Calu3 (cell line): Measurements from ENCODE around the gene C16orf87. TPM values are rescaled to one million over a fixed set of nuclear protein-coding genes. Genes with fewer than 3 reads are reported as not detected.
A peak's percentile ranks its signal among the peaks of the same experiment; 100 is the strongest.

Experiments used
- BruUV-seq: library from RNA; stranded (reverse); fragments of 400-500 nt; replicated peaks from 2 replicates; lab custom pipeline; 2021; lab: Mats Ljungman, UMichigan
- CTCF ChIA-PET: fragments of 300-600 bp; sonication (Branson Sonifier 250); formaldehyde crosslinking; loops from one replicate; lab custom pipeline; 2022; ENCODE audit warnings: antibody characterized with exemption; lab: Charles Lee
- DNase-seq: peaks from one replicate; pipeline ENCODE4 v3.0.0; 2022
- H3K27ac Mint-ChIP-seq: one replicate; pipeline ENCODE4 v1.8.0; 2022; ENCODE audit warnings: mixed read lengths; ENCODE audit not compliant: unreplicated experiment
- H3K27me3 Mint-ChIP-seq: one replicate; pipeline ENCODE4 v1.8.0; 2022; ENCODE audit warnings: mixed read lengths; ENCODE audit not compliant: unreplicated experiment
- H3K36me3 Mint-ChIP-seq: one replicate; pipeline ENCODE4 v1.8.0; 2022; ENCODE audit warnings: mild to moderate bottlenecking, moderate library complexity, mixed read lengths; ENCODE audit not compliant: insufficient read depth, unreplicated experiment
- H3K4me1 Mint-ChIP-seq: one replicate; pipeline ENCODE4 v1.8.0; 2022; ENCODE audit warnings: mild to moderate bottlenecking, low read depth, mixed read lengths; ENCODE audit not compliant: unreplicated experiment
- H3K4me3 Mint-ChIP-seq: one replicate; pipeline ENCODE4 v1.8.0; 2022; ENCODE audit warnings: mild to moderate bottlenecking, low read depth, moderate library complexity, mixed read lengths; ENCODE audit not compliant: unreplicated experiment
- H3K9me3 Mint-ChIP-seq: one replicate; pipeline ENCODE4 v1.8.0; 2022; ENCODE audit warnings: low read depth, mixed read lengths; ENCODE audit not compliant: unreplicated experiment
- CTCF ChIP-seq: fragments of 200-600 bp; IDR thresholded peaks from one replicate; pipeline ENCODE4 v1.8.0; 2022; ENCODE audit warnings: antibody characterized with exemption; ENCODE audit not compliant: unreplicated experiment
- intact Hi-C: fragments of 100-400 bp; cut with micrococcal nuclease; formaldehyde crosslinking; loops from one replicate; pipeline ENCODE4 v1.10.0; 2022; ENCODE audit not compliant: unreplicated experiment
- total RNA-seq: library from RNA; stranded (reverse); gene quantifications from 2 replicates; pipeline ENCODE4 v1.2.3, GENCODE V29; 2022

Gene C16orf87
- total RNA-seq, 1 experiment from 2014 or later: 11.6 TPM

GRCh38 chr16:46857368-46857945 is 26.5 kb upstream of the C16orf87 start:
- Mint-ChIP-seq H3K9me3 (peaks cover 5% of the 10 kb centered on the region), H3K27me3 (no peaks in the 10 kb centered on the region), H3K4me3 (no peak overlapping the region), H3K36me3 (peaks cover 12% of the 10 kb centered on the region), H3K27ac (peak overlapping the region; percentile 18), H3K4me1 (peaks cover 53% of the 10 kb centered on the region)
- no TSS peak for BruUV-seq
- peak; percentile 68 for TF ChIP-seq CTCF
- peak; percentile 30 for DNase-seq
- intact Hi-C loops: loop anchor here (1.0 to 10.0 kb wide), 2 partner anchors 51 to 157 kb away; no protein-coding TSS in a partner anchor
- CTCF ChIA-PET: interaction anchor here (0.5 to 1.0 kb wide), 7 partner anchors 16 to 1459 kb away, joined by 3 to 14 read pairs (median 4); partner anchors contain the start of gene GPT2

- Mint-ChIP-seq H3K4me1 (peaks cover 56% of the 10 kb centered on the region), H3K36me3 (peaks cover 12% of the 10 kb centered on the region), H3K27ac (no peak overlapping the region), H3K9me3 (no peaks in the 10 kb centered on the region), H3K4me3 (no peak overlapping the region), H3K27me3 (no peaks in the 10 kb centered on the region)
- CTCF ChIA-PET: interaction anchor here (3.0 to 4.1 kb wide), 2 partner anchors 9 to 53 kb away, joined by 13 to 45 read pairs; no protein-coding TSS in a partner anchor
- DNase-seq: no peak
- intact Hi-C loops: loop anchor here (2.0 to 10.0 kb wide), 3 partner anchors 27 to 159 kb away; no protein-coding TSS in a partner anchor
- no peak for TF ChIP-seq CTCF
- BruUV-seq: no TSS peak
Observed at GRCh38 chr16:46855389-46855788, 24.4 kb upstream of the C16orf87 start.

DNA sequence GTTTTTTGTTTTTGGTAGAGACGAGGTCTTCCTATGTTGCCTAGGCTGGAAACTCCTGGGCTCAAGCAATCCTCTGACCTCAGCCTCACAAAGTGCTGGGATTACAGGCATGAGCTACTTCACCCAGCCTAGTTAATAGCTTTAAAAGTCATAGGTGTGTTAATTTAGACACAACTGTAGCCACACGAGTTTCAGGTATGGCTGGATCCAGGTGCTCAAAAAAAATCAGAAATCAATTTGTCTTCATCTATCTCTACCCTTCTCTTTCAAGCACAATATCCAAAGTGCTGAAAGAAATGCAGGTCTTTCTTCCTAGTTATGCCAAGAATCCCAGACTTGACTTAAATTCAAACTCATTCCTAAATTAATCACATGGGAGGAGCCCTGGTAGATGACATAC is 23.9 kb upstream of the C16orf87 start:
- H3K27me3 Mint-ChIP-seq: no peaks in the 10 kb centered on the region
- no peak overlapping the region for H3K27ac Mint-ChIP-seq
- no TSS peak for BruUV-seq
- CTCF ChIA-PET: interaction anchor here (1.4 to 4.1 kb wide), 4 partner anchors 9 to 66 kb away, joined by 4 to 45 read pairs (median 13); no protein-coding TSS in a partner anchor
- TF ChIP-seq CTCF: no peak
- peaks cover 8% of the 10 kb centered on the region for H3K36me3 Mint-ChIP-seq
- H3K9me3 Mint-ChIP-seq: no peaks in the 10 kb centered on the region
- intact Hi-C loops: loop anchor here (1.0 to 10.0 kb wide), 4 partner anchors 28 to 160 kb away; no protein-coding TSS in a partner anchor
- DNase-seq: no peak
- H3K4me3 Mint-ChIP-seq: no peak overlapping the region
- H3K4me1 Mint-ChIP-seq: peaks cover 51% of the 10 kb centered on the region

DNA sequence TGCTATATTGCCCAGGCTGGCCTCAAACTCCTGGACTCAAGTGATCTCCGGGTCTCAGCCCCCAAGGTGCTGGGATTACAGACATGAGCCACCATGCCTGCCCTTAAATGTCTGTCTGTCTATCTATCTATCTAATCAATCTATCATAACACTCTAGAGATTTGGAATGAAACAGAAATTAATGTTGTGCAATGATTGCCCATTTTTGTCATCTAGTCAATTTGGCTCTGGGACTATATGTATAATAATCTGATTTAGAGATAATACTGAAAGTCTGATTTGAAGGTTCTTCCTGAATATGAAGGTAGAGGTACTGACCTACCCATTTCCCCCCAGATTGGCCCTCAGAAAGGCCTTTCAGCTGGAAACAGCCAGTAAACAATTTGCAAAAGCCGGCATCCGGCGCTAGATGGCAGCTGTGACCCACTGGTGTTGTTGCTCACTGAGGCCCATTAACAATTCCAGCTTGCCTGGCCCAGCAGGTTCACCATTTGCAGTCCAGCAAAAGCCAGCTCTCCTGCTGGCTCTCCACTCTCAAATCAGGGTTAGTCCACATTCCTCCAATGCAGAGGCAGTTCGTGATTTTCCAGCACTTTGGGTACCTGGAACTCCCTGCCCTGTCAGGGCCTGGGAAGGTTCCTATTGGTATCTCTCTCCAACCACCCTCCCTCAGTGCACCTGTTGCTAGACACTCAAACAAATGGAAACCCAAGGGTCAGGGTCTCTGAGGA is 22.9 kb upstream of the C16orf87 start:
- no TSS peak for BruUV-seq
- peak; percentile 86 for DNase-seq
- peaks cover 48% of the 10 kb centered on the region for H3K4me1 Mint-ChIP-seq
- H3K4me3 Mint-ChIP-seq: no peak overlapping the region
- intact Hi-C loops: loop anchor here (1.0 to 10.0 kb wide), 4 partner anchors 29 to 161 kb away; no protein-coding TSS in a partner anchor
- no peaks in the 10 kb centered on the region for H3K27me3 Mint-ChIP-seq
- no peak overlapping the region for H3K27ac Mint-ChIP-seq
- CTCF ChIA-PET: interaction anchor here (0.7 to 4.1 kb wide), 17 partner anchors 10 to 110 kb away, joined by 3 to 45 read pairs (median 5); partner anchors contain the start of gene C16orf87
- no peaks in the 10 kb centered on the region for H3K9me3 Mint-ChIP-seq
- peak; percentile 87 for TF ChIP-seq CTCF
- H3K36me3 Mint-ChIP-seq: peaks cover 5% of the 10 kb centered on the region
